ENCODE measurements around the gene EPN1.
"Not testable (repeated sequence)": the region's sequence is repeated elsewhere in the genome, so short reads cannot be mapped to it uniquely, and the experiment has no call there.

Gene EPN1

GRCh38 chr19:55720214-55720746 lies 45.3 kb downstream of the EPN1 start:
- no peak for DNase-seq (ENCODE audit: low spot score)

- no peak for DNase-seq (ENCODE audit: low spot score)
Observed at GRCh38 chr19:55720801-55721200, 45.8 kb downstream of the EPN1 start.

- no peak for DNase-seq (ENCODE audit: low spot score)
Observed at GRCh38 chr19:55723491-55723890, 48.5 kb downstream of the EPN1 start.

- DNase-seq (ENCODE audit: low spot score) = not testable (repeated sequence)
Observed at GRCh38 chr19:55730378-55730777, 55.4 kb downstream of the EPN1 start.

- DNase-seq (ENCODE audit: low spot score) = no peak
Observed at GRCh38 chr19:55738302-55738701, 63.3 kb downstream of the EPN1 start, which contains the start of gene NLRP9. TSS of gene NLRP9 (minus strand) at chr19:55738402. CDS start at chr19:55738374, 28 bp downstream.

GRCh38 chr19:55750715-55751114 lies 75.7 kb downstream of the EPN1 start:
- no peak for DNase-seq (ENCODE audit: low spot score)

- no peak for DNase-seq (ENCODE audit: low spot score)
Observed at GRCh38 chr19:55753401-55753800, 78.4 kb downstream of the EPN1 start.

GRCh38 chr19:55756808-55757207 lies 81.8 kb downstream of the EPN1 start:
- DNase-seq (ENCODE audit: low spot score) = not testable (repeated sequence)

- not testable (repeated sequence) for DNase-seq (ENCODE audit: low spot score)
Observed at GRCh38 chr19:55758797-55759196, 83.8 kb downstream of the EPN1 start, which contains the start of gene RFPL4A. TSS of gene RFPL4A (plus strand) at chr19:55759097. CDS start at chr19:55761801, 2,704 bp downstream.
